GM19452 (cell line): Measurements from ENCODE around the gene ZNF729.
"Not testable (repeated sequence)": the region's sequence is repeated elsewhere in the genome, so short reads cannot be mapped to it uniquely, and the experiment has no call there.

ENCODE experiments used
- ATAC-seq: cut with Tn5 transposase; IDR thresholded peaks from one replicate; pipeline ENCODE4 v1.9.1; 2021; ENCODE audit not compliant: unreplicated experiment

Gene ZNF729

GRCh38 chr19:22286151-22286810, at the start of gene ZNF729:
Gene ZNF729 (plus strand): TSS chr19:22286441. CDS start chr19:22286526, 85 bp downstream.
- no peak for ATAC-seq

DNA sequence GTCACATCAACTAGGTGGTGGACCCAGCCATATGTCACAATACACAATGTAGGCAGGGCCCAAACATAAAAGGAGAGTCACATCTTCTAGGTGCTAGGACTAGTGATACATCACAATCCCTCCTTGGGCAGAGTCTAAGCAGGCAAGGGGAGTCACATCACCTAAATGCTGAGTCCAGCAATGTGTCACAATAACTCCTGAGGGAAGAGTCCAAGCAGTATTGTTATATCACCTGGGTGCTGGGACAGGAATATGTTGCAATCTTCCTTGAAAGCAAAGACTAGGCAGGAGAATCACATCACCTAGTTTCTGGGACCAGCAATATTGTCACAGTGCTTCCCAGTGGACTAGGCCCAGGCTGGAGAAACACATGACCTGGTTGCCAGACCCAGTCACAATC, 29.4 kb upstream of the ZNF729 start:
- no peak for ATAC-seq

- no peak for ATAC-seq
Observed at GRCh38 chr19:22257381-22257780, 28.9 kb upstream of the ZNF729 start.

GRCh38 chr19:22257916-22258315, 28.3 kb upstream of the ZNF729 start:
- no peak for ATAC-seq

DNA sequence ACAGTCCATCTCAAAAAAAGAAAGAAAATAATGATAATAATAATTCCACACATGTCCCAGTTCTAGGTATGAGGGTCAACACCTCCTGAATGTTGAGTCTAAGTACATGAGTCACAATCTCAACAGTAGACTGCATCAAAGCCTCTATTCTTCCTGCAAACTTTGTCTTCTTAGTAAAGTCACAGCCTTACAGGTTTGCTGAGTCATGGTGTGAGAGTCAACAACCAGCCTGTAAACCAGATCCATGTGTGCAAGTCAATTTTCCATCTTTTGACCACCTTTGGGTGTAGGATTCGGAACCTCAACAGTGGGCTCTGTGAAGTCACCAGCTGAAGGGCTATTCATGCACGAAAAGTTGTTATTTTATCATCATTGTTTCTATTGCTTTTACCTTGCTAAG, 25.7 kb upstream of the ZNF729 start:
- ATAC-seq = no peak

GRCh38 chr19:22261596-22261995, 24.6 kb upstream of the ZNF729 start:
- ATAC-seq = no peak

- no peak for ATAC-seq
Observed at GRCh38 chr19:22263121-22263520, 23.1 kb upstream of the ZNF729 start.

GRCh38 chr19:22321554-22321953, 35.3 kb downstream of the ZNF729 start:
- ATAC-seq = not testable (repeated sequence)

- no peak for ATAC-seq
Observed at GRCh38 chr19:22326219-22326618, 40.0 kb downstream of the ZNF729 start.

DNA sequence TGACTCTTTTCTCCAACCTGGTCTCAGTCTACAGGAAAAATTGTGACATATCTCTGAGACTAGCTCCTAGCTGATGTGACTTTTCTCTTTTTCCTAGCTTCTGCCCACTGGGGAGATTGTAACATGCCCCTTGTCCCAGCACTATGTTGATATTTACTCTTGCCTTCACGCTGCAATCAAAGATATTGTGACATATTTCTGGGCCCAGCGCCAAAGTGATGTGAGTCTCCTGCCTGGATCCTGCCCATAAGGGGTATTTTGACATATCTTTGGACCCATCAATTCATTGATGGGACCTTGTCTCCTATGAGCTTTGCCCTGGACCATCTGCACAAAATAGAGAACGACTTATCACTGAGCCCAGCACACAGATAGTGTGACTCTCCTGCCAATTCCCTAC, 41.1 kb downstream of the ZNF729 start:
- no peak for ATAC-seq

GRCh38 chr19:22331521-22331920, 45.3 kb downstream of the ZNF729 start:
- no peak for ATAC-seq

GRCh38 chr19:22332924-22333323, 46.7 kb downstream of the ZNF729 start:
- no peak for ATAC-seq

DNA sequence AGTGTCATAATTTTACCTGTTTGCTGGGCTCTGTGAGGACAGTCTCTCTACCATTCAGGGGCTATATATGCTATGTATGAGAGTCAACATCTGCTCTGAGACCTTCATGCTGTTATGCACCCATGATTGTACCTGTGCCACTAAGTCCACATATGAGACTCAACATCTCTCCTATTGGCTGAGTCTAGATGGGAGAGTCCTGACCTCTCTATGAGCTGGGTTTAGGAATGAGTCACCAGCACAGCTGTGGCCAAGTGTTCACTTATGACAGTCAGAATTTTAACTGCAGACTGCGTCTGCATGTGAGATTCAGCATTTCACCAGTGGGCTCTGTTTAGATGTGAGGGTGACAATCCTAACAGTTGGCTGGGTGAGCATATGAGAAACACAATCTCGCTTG, 49.5 kb downstream of the ZNF729 start:
- no peak for ATAC-seq

GRCh38 chr19:22354665-22355064, 68.4 kb downstream of the ZNF729 start:
- no peak for ATAC-seq
